ENCODE results near the gene IRAK1BP1.
"Not testable (repeated sequence)": the region's sequence is repeated elsewhere in the genome, so short reads cannot be mapped to it uniquely, and the experiment has no call there.

Gene IRAK1BP1

GRCh38 chr6:78896227-78896626 lies 28.9 kb downstream of the IRAK1BP1 start:
- DNase-seq = no peak

DNA sequence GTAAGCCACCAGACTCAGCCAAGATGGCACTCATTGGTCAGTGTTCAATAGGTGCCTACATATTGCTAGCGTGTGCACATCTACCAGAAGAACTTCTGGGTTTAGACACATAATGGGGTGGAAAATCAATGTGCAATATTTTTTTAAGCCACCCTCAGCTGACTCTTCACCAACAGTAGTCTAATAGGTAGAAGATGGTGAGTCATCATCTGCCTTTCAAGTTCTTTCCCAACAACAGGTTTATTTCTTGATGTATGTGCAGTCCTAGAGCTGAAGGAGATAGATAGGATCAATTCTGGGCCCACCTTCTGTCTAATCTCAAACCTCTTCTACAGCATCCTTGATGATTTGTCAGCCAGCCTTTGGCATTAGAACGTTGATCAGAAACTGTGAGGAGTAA lies 41.3 kb downstream of the IRAK1BP1 start:
- no peak for DNase-seq

DNA sequence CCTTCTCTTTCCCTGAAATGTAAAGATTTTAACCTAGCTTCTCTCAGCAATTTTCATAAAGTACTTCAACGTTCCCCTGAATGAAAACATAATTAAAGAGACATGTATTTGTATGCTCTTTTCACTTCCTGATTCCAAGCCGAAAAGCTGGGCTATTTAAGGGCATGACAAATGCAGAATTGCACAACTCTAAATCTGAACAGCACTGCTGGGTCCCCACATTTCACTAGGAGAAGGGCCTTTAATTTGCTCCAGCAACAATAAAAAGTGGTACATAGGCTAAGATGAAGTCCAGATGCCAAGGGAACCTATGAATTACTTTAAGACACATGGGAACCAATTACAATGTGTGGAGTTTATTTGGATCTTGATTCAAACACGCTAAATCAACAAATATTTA lies 42.0 kb downstream of the IRAK1BP1 start:
- DNase-seq = no peak

GRCh38 chr6:78910010-78910409 lies 42.7 kb downstream of the IRAK1BP1 start:
- DNase-seq = no peak

DNA sequence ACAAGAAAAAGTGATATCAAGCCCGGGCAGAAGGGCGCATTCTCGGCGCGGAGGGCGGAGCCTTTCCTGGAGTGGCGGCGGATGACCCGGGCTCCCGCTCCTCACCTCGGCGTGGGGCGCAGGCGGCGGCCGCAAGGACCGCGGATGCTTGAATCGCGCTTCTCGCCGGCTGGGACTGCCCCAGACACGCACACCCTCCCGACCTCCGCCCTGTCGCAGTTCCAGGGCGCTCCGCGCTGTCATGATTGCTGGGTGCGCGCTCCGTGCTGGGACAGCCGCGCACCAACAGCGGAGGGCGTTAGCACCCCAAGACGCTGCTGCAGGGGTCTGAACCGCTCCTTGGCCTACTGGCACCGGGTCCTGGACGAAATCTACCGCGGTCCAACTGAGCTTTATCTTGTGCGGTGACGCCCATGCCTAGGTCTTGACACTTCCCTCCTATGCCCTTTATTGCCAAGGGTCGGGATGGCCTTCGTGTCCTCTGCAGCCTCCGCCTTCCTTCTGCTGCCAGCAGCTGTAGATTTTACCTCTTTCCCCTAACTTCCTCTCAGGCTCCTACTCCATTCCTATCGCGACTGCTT lies 43.3 kb downstream of the IRAK1BP1 start:
- no peak for DNase-seq

- no peak for DNase-seq
Observed at GRCh38 chr6:78911218-78911940, 44.0 kb downstream of the IRAK1BP1 start.

- DNase-seq = no peak
Observed at GRCh38 chr6:78916411-78916810, 49.1 kb downstream of the IRAK1BP1 start.

- no peak for DNase-seq
Observed at GRCh38 chr6:78917788-78918187, 50.4 kb downstream of the IRAK1BP1 start.

DNA sequence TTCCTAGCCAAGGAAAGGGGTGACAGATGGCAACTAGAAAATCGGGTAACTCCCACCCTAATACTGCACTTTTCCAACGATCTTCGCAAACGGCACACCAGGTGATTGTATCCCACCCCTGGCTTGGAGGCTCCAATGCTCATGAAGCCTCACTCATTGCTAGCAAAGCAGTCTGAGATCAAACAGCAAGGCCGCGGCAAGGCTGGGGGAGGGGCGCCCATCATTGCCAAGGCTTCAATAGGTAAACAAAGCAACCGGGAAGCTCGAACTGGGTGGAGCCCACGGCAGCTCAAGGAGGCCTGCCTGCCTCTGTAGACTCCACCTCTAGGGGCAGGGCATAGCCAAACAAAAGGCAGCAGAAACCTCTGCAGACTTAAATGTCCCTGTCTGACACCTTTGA lies 53.8 kb downstream of the IRAK1BP1 start:
- not testable (repeated sequence) for DNase-seq

GRCh38 chr6:78925317-78925716 lies 58.0 kb downstream of the IRAK1BP1 start:
- DNase-seq = no peak

DNA sequence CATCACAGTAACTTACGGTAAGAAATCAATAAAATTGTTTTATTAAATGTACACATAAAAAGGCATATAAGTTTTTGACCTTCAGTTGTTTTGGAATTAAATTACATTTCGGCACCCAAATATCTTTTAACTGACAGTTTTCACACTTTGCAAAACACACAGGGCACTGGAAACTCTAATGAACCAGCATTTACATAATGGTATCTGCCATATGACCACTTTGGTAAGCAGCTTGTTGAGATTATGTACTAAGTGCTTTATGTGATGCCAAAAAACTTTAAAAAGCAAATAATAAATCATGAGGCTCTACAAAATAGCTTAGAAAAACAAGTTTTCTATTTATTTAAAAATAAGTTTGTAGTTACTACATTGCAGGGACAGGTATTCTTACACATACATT lies 68.2 kb downstream of the IRAK1BP1 start:
- no peak for DNase-seq

- DNase-seq = no peak
Observed at GRCh38 chr6:78936515-78936914, 69.2 kb downstream of the IRAK1BP1 start.

DNA sequence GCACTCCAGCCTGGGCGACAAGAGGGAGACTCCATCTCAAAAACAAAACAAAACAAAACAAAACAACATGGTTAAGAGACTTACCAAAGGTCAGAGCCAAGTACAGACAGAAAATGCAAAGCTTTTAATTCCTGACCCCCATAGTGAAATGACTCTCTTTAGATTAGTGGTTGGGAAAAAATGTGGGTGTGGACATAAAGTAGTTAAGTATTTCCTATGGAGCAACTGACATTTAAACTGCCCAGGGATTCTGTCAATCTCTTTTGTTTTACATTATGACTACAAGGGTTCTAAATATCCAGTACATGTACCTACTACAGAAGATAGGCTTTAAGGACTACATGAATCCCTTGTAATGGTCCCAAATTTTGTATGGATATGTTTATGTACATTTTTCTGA lies 75.1 kb downstream of the IRAK1BP1 start:
- no peak for DNase-seq

- no peak for DNase-seq
Observed at GRCh38 chr6:78947529-78947928, 80.2 kb downstream of the IRAK1BP1 start.

GRCh38 chr6:78947962-78948361 lies 80.6 kb downstream of the IRAK1BP1 start:
- no peak for DNase-seq

DNA sequence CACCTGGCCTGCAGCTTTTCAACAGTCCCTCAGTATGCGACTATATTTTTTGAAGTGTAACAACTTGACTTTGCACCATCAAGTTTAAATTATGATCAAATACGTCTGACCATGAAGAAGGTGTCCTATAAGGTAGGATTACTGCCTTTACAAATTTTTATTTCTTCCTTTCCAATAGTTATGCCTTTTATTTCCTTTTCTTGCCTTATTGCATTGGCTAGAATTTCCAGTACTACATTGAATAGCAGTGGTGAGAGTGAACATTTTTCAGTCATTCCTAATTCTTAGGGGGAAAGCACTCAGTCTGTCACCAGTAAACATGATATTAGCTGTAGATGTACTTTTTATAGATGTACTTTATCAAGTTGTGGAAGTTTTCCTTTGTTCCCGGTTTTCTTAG lies 81.4 kb downstream of the IRAK1BP1 start:
- no peak for DNase-seq

GRCh38 chr6:78952362-78952761 lies 85.0 kb downstream of the IRAK1BP1 start:
- DNase-seq = no peak
